Skeletal muscle cell (primary cell): Measurements from ENCODE around the gene GCNT4.
A peak's percentile ranks its signal among the peaks of the same experiment; 100 is the strongest.

Experiments used
- DNase-seq: peaks from one replicate; pipeline ENCODE4 v3.0.0-alpha.2; 2010; ENCODE audit warnings: low read depth
- H3K4me3 ChIP-seq: 2 replicates; pipeline ENCODE4 v1.5.1; 2011; ENCODE audit warnings: low read depth, mild to moderate bottlenecking, control low read depth, low read length, moderate library complexity

The GCNT4 gene

GRCh38 chr5:75021800-75022199 lies 30.6 kb downstream of the GCNT4 start:
- DNase-seq = no peak
- no peak overlapping the region for H3K4me3 ChIP-seq

GRCh38 chr5:75021219-75021618 lies 31.1 kb downstream of the GCNT4 start:
- H3K4me3 ChIP-seq = no peak overlapping the region
- DNase-seq = no peak

DNA sequence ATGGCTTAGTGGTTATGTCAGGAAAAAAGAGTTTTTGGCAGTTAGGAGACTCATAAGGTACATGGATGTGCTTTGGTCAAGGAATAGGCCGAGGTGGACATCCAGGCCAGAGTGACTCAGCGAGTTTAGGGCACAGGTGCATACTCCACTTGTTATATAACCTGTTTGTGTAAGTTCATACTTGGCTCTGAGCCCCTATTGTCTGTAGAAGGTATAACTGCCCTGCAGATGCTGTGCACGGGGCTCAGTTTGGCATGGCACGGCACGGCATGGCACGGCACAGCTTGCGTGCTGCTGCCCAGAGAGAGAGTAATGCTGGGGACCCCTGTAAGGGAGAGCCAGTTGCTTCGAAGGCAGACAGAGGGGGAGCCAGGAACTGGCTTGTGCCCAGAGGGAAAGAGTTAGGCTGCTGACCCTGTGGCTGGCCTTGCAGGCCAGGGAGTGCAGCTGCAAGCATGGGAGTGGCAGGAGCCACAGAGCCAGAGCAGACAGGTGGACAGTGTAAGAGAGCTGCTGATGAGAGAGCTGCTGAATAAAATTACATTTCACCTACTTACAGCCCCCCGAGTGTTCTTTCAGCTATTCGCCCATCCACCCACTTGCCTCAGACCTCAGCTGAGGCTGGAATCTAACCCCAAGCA lies 32.2 kb downstream of the GCNT4 start:
- no peak overlapping the region for H3K4me3 ChIP-seq
- DNase-seq = no peak

DNA sequence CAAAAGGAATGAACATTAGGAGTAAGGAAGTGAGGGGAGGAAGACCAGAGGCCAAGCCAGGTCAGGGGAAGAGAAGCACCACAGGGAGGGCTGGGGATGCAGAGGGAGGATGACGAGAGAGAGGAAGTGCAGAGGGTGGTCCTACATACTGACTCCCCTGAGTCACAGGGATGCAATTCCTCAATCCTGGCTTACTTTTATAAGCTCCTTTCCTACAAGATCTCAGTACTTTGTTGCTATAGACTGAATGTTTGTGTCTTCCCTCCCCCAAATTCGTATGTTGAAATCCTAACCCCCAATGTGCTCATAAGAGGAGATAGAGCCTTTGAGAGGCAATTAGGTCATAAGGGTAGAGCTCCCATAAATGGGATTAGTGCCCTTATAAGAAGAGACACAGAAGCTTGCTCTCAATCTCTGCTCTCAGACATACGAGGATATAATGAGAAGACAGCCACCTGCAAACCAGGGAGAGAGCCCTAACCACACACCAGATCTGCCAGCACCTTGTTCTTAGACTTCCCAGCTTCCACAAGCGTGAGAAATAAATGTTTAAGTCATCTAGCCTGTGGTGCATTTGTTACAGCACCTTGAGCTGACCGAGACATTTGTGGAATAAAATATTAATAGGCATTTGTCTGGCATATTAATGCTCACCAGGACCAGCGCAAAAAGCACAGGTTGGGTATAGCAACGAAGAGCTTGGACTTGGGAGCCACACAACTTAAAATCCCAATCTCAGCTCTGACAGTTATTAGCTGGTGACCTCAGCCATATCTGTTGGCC lies 33.4 kb downstream of the GCNT4 start:
- no peak for DNase-seq

GRCh38 chr5:75017971-75018370 lies 34.4 kb downstream of the GCNT4 start:
- H3K4me3 ChIP-seq = no peak overlapping the region
- no peak for DNase-seq

More for the DNA sequence above, 33.4 kb downstream of the GCNT4 start:
- H3K4me3 ChIP-seq = no peak overlapping the region

- H3K4me3 ChIP-seq = no peak overlapping the region
- no peak for DNase-seq
Observed at GRCh38 chr5:75016896-75017295, 35.5 kb downstream of the GCNT4 start.

- no peak for DNase-seq
- no peak overlapping the region for H3K4me3 ChIP-seq
Observed at GRCh38 chr5:75012748-75013147, 39.6 kb downstream of the GCNT4 start.

DNA sequence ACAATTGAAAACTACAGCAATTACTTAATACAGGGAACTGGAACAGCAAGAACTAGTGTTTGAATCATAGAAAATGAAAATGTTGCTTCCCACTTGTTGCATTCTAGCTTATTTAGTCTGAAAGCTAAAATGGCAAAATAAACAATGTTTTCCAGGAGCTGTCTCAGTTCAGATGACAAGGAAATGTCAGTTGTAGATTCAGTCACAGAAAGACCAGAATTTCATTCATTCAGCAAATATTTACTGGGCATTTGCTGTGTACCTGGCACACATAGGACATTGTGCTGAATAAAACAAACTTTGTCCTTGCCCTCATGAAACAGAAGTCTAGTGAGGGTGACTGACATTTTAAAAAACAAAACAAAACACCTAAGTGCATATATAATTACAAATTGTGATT lies 41.5 kb downstream of the GCNT4 start:
- no peak overlapping the region for H3K4me3 ChIP-seq

DNA sequence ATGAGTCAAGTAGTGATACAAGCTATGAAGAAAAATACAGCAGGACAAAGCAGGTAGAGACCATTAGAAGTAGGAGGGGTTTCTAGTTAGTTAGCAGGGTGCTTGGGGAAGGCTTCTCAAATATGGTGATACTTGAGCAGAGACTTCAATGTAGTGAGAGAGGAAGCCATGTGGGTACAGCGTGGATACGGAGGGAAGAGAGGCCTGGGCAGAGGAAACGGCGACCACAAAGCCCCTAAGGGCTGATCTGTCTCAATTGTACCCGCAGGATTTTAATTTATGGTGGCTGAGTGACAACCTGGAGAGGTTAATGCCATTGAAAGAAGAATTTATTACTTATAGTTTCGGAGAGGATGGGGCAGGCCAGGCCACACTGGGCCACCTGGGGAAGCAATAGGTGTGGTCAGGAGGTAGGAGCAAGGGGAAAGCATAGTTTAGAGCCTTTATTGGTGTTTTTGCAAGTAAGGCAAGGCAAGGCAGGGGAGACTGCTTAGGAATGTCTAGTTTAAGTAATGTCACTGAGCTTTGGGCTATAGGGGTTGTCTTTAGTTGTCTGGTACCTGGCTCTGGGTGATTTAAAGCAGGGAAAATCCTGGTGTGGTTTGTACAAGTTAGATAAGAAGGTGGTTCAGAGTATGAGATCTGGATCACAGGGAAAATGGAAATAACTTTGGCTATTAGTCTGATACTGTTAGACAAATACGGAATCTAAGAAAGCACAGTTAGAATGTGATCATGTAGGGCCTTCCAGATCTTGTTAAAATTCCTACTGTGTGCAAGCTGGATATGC lies 42.6 kb downstream of the GCNT4 start:
- H3K4me3 ChIP-seq = no peak overlapping the region
- no peak for DNase-seq

More for the DNA sequence above, 41.5 kb downstream of the GCNT4 start:
- DNase-seq = no peak

DNA sequence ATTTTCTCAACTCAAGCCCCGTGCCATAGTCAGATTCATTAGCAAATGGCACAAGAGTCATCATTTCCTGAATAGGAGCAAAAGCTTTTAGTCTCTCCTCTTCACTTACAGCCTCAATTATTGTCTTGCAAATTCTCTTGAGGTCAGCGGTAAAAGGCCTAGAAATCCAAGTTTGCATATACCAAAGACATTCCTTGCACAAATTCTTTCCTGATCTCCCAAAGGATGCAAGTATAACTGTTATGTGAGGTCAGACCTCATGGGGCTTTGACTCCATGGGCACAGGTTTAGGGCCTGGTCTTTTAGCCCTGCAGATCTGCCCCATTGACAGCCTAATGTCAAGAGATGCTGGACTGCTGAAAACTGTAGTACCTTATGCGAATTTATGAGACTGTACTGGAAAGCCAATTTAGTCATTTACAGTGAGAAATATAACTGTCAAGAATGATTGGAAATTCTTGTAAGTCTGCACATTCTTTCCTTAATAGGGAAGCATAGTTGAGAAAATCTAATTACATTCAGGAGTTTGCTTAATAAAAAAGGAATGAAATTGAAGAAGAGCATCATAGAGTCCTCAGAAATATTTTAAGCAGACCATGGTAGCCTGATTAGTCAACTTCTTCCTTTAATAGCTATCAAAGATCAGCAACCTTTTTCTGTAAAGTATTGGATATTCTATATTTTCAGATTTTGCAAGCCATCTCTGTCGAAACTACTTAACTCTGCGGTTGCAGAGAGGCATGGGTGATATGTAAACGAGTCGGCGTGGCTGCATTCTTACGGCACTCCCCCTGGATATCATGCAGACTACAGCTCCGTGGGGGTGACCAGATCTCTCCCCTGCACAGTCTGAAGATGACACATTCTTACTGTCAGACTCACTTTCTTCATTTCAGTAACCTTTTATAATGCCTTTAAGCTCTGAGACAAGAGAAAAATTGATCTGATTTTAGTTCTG lies 45.2 kb downstream of the GCNT4 start:
- no peak overlapping the region for H3K4me3 ChIP-seq
- DNase-seq = peak; percentile 10

- no peak overlapping the region for H3K4me3 ChIP-seq
- DNase-seq = no peak
Observed at GRCh38 chr5:75005561-75005960, 46.8 kb downstream of the GCNT4 start.
